SK-N-SH treated with all-trans-retinoic acid at 6 μM for 48 hours (cell line): ENCODE measurements around the gene LRRC28.

ENCODE experiments used
- ATAC-seq: fragments of 200-7000 bp; cut with Tn5 transposase; 3 replicates; pipeline ENCODE4 v1.9.1; 2020; ENCODE audit warnings: mild to moderate bottlenecking, moderate library complexity
- ARNTL ChIP-seq: fragments of 450-650 bp; formaldehyde crosslinking; IDR thresholded peaks from 2 replicates; pipeline ENCODE4 v1.5.0; 2020; ENCODE audit warnings: low read depth, mild to moderate bottlenecking, moderate library complexity, borderline replicate concordance
- BACH2 ChIP-seq: fragments of 250-450 bp; sonication (Bioruptor Pico); IDR thresholded peaks from 2 replicates; pipeline ENCODE4 v1.9.0; 2021; ENCODE audit warnings: mild to moderate bottlenecking, borderline replicate concordance
- CSDC2 ChIP-seq: fragments of 250-450 bp; sonication (Bioruptor Pico); IDR thresholded peaks from 2 replicates; pipeline ENCODE4 v1.5.0; 2020; ENCODE audit warnings: mild to moderate bottlenecking, moderate library complexity
- CSRNP3 ChIP-seq: fragments of 250-450 bp; sonication (Bioruptor Pico); IDR thresholded peaks from 2 replicates; pipeline ENCODE4 v1.5.1; 2021; ENCODE audit warnings: mild to moderate bottlenecking, moderate library complexity
- ESRRG ChIP-seq: fragments of 250-450 bp; sonication (Bioruptor Pico); IDR thresholded peaks from 2 replicates; pipeline ENCODE4 v1.6.1; 2021; ENCODE audit warnings: mild to moderate bottlenecking
- GLIS3 ChIP-seq: fragments of 250-450 bp; sonication (Bioruptor Pico); IDR thresholded peaks from 2 replicates; pipeline ENCODE4 v1.5.0; 2020; ENCODE audit warnings: mild to moderate bottlenecking, moderate library complexity
- ISL1 ChIP-seq: fragments of 250-450 bp; sonication (Bioruptor Pico); IDR thresholded peaks from 2 replicates; pipeline ENCODE4 v2.1.2; 2022; ENCODE audit warnings: mild to moderate bottlenecking, moderate library complexity
- OSR1 ChIP-seq: fragments of 250-450 bp; sonication (Bioruptor Pico); IDR thresholded peaks from 2 replicates; pipeline ENCODE4 v1.8.0; 2022; ENCODE audit warnings: moderate library complexity, mild to moderate bottlenecking, inconsistent platforms
- PATZ1 ChIP-seq: fragments of 250-450 bp; sonication (Bioruptor Pico); IDR thresholded peaks from 2 replicates; pipeline ENCODE4 v1.8.0; 2020; ENCODE audit warnings: mild to moderate bottlenecking, moderate library complexity, borderline replicate concordance
- POU6F1 ChIP-seq: fragments of 250-450 bp; sonication (Bioruptor Pico); IDR thresholded peaks from 2 replicates; pipeline ENCODE4 v1.8.0; 2021; ENCODE audit warnings: low read depth, mild to moderate bottlenecking, moderate library complexity, borderline replicate concordance
- PPARA ChIP-seq: fragments of 250-450 bp; sonication (Bioruptor Pico); IDR thresholded peaks from 2 replicates; pipeline ENCODE4 v1.5.0; 2020; ENCODE audit warnings: mild to moderate bottlenecking, borderline replicate concordance
- RARB ChIP-seq: fragments of 250-450 bp; sonication (Bioruptor Pico); IDR thresholded peaks from 2 replicates; pipeline ENCODE4 v1.8.0; 2021; ENCODE audit warnings: mild to moderate bottlenecking, moderate library complexity
- TCF4 ChIP-seq: fragments of 250-450 bp; sonication (Bioruptor Pico); IDR thresholded peaks from 2 replicates; pipeline ENCODE4 v1.8.0; 2021; ENCODE audit warnings: mild to moderate bottlenecking, moderate library complexity, borderline replicate concordance
- TSHZ2 ChIP-seq: fragments of 250-450 bp; sonication (Bioruptor Pico); IDR thresholded peaks from 2 replicates; pipeline ENCODE4 v1.5.0; 2020; ENCODE audit warnings: mild to moderate bottlenecking, moderate library complexity
- ZC3H10 ChIP-seq: fragments of 250-450 bp; sonication (Bioruptor Pico); IDR thresholded peaks from 2 replicates; pipeline ENCODE4 v1.5.1; 2021; ENCODE audit warnings: mild to moderate bottlenecking, moderate library complexity
- ZFP3 ChIP-seq: fragments of 250-450 bp; sonication (Bioruptor Pico); IDR thresholded peaks from 2 replicates; pipeline ENCODE4 v1.5.0; 2020; ENCODE audit warnings: mild to moderate bottlenecking, moderate library complexity
- ZFP30 ChIP-seq: fragments of 450-650 bp; formaldehyde crosslinking; IDR thresholded peaks from 2 replicates; pipeline ENCODE4 v1.5.0; 2022; ENCODE audit warnings: mild to moderate bottlenecking, moderate library complexity
- ZNF565 ChIP-seq: fragments of 450-650 bp; formaldehyde crosslinking; conservative IDR thresholded peaks from 2 replicates; pipeline ENCODE4 v1.5.0; 2020; ENCODE audit warnings: low read depth, mild to moderate bottlenecking, moderate library complexity
- ZNF70 ChIP-seq: fragments of 450-650 bp; formaldehyde crosslinking; IDR thresholded peaks from 2 replicates; pipeline ENCODE4 v1.5.0; 2020; ENCODE audit warnings: mild to moderate bottlenecking, moderate library complexity
- ZNF8 ChIP-seq: fragments of 450-650 bp; formaldehyde crosslinking; IDR thresholded peaks from 2 replicates; pipeline ENCODE4 v1.5.0; 2020; ENCODE audit warnings: mild to moderate bottlenecking, moderate library complexity

Gene LRRC28

GRCh38 chr15:99267957-99268356, 16.7 kb downstream of the LRRC28 start:
- TF ChIP-seq TCF4 (CRISPR knock-in tag) (no peak), TSHZ2 (CRISPR knock-in tag) (no peak), GLIS3 (CRISPR knock-in tag) (no peak), ZC3H10 (CRISPR knock-in tag) (no peak), CSRNP3 (CRISPR knock-in tag) (no peak), RARB (CRISPR knock-in tag) (no peak), ZFP30 (no peak), ARNTL (no peak), OSR1 (CRISPR knock-in tag) (no peak), ESRRG (CRISPR knock-in tag) (no peak), POU6F1 (CRISPR knock-in tag) (no peak), BACH2 (CRISPR knock-in tag) (no peak), ZFP3 (CRISPR knock-in tag) (no peak)
- no peak for ATAC-seq

GRCh38 chr15:99268431-99268830, 17.1 kb downstream of the LRRC28 start:
- TF ChIP-seq ZNF565 (CRISPR knock-in tag) (no peak), RARB (CRISPR knock-in tag) (no peak), ZNF70 (no peak), POU6F1 (CRISPR knock-in tag) (no peak), ZFP3 (CRISPR knock-in tag) (no peak), CSRNP3 (CRISPR knock-in tag) (no peak), ARNTL (no peak), ISL1 (CRISPR knock-in tag) (no peak), GLIS3 (CRISPR knock-in tag) (no peak), ZNF8 (CRISPR knock-in tag) (no peak), CSDC2 (CRISPR knock-in tag) (no peak), TCF4 (CRISPR knock-in tag) (no peak), PATZ1 (CRISPR knock-in tag) (no peak), PPARA (CRISPR knock-in tag) (no peak), BACH2 (CRISPR knock-in tag) (no peak), TSHZ2 (CRISPR knock-in tag) (no peak)
- no peak for ATAC-seq
